ENCODE measurements around the gene SEMA5A. TPM values are rescaled to one million over a fixed set of nuclear protein-coding genes. Genes with fewer than 3 reads are reported as not detected.

Gene SEMA5A
- total and polyA plus RNA-seq, 2 of the 8 experiments (the other 6 are each of a cell fraction or from before 2014, with no cell fraction given), result 5.3 to 8.9 TPM

GRCh38 chr5:9140711-9141110 lies 405.2 kb downstream of the SEMA5A start:
- Histone ChIP-seq H3K4me2 (ENCODE audit: insufficient read depth in 1 of 2, low read depth in 2 of 2, low read length in 2 of 2) (no peak overlapping the region), H3K27me3 (replicated peaks in 1 of 4; ENCODE audit: control insufficient read depth in 3 of 4, extremely low read depth in 1 of 4, insufficient read depth in 3 of 4, low read length in 3 of 4) (no peaks in the 10 kb centered on the region), H2BK15ac (ENCODE audit: low read length) (no peak overlapping the region), H3K23ac (ENCODE audit: insufficient read length) (no peak overlapping the region), H2AK5ac (ENCODE audit: low read depth, low read length) (no peak overlapping the region), H2BK120ac (replicated peaks; ENCODE audit: low read depth, low read length) (no peak overlapping the region), H3K79me1 (ENCODE audit: low read depth, low read length) (no peaks in the 10 kb centered on the region), H2AFZ (ENCODE audit: low read length) (no peak overlapping the region), H4K5ac (ENCODE audit: insufficient read length, low read depth, low read length) (no peak overlapping the region), H3K9me3 (ENCODE audit: insufficient read depth in 2 of 2, low read depth in 1 of 2, low read length in 1 of 2) (no peaks in the 10 kb centered on the region; a peak in 1 of 4 replicates), H3K79me2 (ENCODE audit: control insufficient read depth in 1 of 2, insufficient read depth in 2 of 2, low read length in 2 of 2) (no peaks in the 10 kb centered on the region), H3K23me2 (ENCODE audit: low read depth, low read length) (no peaks in the 10 kb centered on the region), H4K91ac (replicated peaks; ENCODE audit: insufficient read length, low read length) (no peak overlapping the region), H3K9ac (replicated peaks in 1 of 4; ENCODE audit: extremely low read depth in 1 of 4, low read depth in 3 of 4, low read length in 3 of 4) (no peak overlapping the region), H4K8ac (ENCODE audit: extremely low read depth, insufficient read depth, low read length) (no peak overlapping the region), H3K56ac (replicated peaks; ENCODE audit: insufficient read length, low read depth, low read length) (no peak overlapping the region), H2BK20ac (ENCODE audit: low read length) (no peak overlapping the region), H3K18ac (ENCODE audit: extremely low read depth, low read length) (no peak overlapping the region), H3K4me3 (ENCODE audit: extremely low read depth in 1 of 4, insufficient read depth in 2 of 4, low read depth in 3 of 4, low read length in 4 of 4) (no peak overlapping the region), H2BK12ac (ENCODE audit: low read depth, low read length) (no peak overlapping the region), H3K4me1 (replicated peaks in 1 of 4; ENCODE audit: control insufficient read depth in 3 of 4, insufficient read depth in 4 of 4, low read length in 3 of 4) (no peaks in the 10 kb centered on the region), H3K14ac (ENCODE audit: insufficient read length) (no peak overlapping the region), H4K20me1 (replicated peaks in 1 of 2; ENCODE audit: control insufficient read depth in 1 of 2, insufficient read depth in 2 of 2, low read length in 2 of 2) (no peaks in the 10 kb centered on the region), H3K27ac (ENCODE audit: low read depth, low read length) (no peak overlapping the region), H3K36me3 (ENCODE audit: control insufficient read depth in 2 of 4, insufficient read depth in 4 of 4, low read length in 3 of 4) (no peaks in the 10 kb centered on the region), H3K4ac (replicated peaks; ENCODE audit: insufficient read length, low read depth, low read length) (no peak overlapping the region), H2BK5ac (ENCODE audit: low read depth, low read length) (no peak overlapping the region)
- FAIRE-seq (no peak), DNase-seq (ENCODE audit: low read depth in 1 of 2, low spot score in 2 of 2) (no peak)
- WGBS, 2 experiments (ENCODE audit: extremely low coverage in 1 of 2, insufficient coverage in 1 of 2, insufficient read length in 1 of 2, insufficient replicate concordance in 2 of 2, low coverage in 1 of 2, low lambda C conversion rate in 2 of 2, missing lambda C conversion rate in 1 of 2), result 80% methylated on average over 5 of the region's 5 CpGs; no CpG with 5 or more reads in 1 of the 2 experiments
- POLR2A ChIA-PET (ENCODE audit: partially characterized antibody), result no interaction called here
- CTCF ChIA-PET (ENCODE audit: partially characterized antibody), result no interaction called here
- no peak for TF ChIP-seq MAX (IDR thresholded peaks at IDR 0.05)
- no peak for TF ChIP-seq RXRA (IDR thresholded peaks at IDR 0.05; ENCODE audit: insufficient read depth, low read depth, low read length)
- no peak for TF ChIP-seq SIX5 (IDR thresholded peaks at IDR 0.05; ENCODE audit: low read depth, low read length)
- TF ChIP-seq KDM1A (IDR thresholded peaks at IDR 0.05; ENCODE audit: borderline replicate concordance, low read length), result no peak
- no peak for TF ChIP-seq KDM5A (IDR thresholded peaks at IDR 0.05; ENCODE audit: low read length)
- TF ChIP-seq MAFK (IDR thresholded peaks at IDR 0.05; ENCODE audit: low read depth, low read length), result no peak
- TF ChIP-seq HDAC2 (IDR thresholded peaks at IDR 0.05; ENCODE audit: borderline replicate concordance in 1 of 2, low read depth in 2 of 2, low read length in 2 of 2), result no peak
- TF ChIP-seq TEAD4 (IDR thresholded peaks at IDR 0.05; ENCODE audit: low read depth, low read length), result no peak
- TF ChIP-seq TCF12 (IDR thresholded peaks at IDR 0.05; ENCODE audit: low read depth, low read length), result no peak
- TF ChIP-seq POLR2A (IDR thresholded peaks at IDR 0.05; ENCODE audit: control extremely low read depth in 1 of 2, low read depth in 2 of 2, low read length in 2 of 2), result no peak
- TF ChIP-seq, protein P1, sequence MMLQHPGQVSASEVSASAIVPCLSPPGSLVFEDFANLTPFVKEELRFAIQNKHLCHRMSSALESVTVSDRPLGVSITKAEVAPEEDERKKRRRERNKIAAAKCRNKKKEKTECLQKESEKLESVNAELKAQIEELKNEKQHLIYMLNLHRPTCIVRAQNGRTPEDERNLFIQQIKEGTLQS (IDR thresholded peaks at IDR 0.05; ENCODE audit: insufficient read depth, low read depth, low read length), result no peak
- no peak for TF ChIP-seq CHD1 (IDR thresholded peaks at IDR 0.05; ENCODE audit: low read depth, low read length)
- TF ChIP-seq EP300 (IDR thresholded peaks at IDR 0.05; ENCODE audit: borderline replicate concordance in 1 of 2, low read depth in 2 of 2, low read length in 2 of 2), result no peak
- TF ChIP-seq HDAC6 (IDR thresholded peaks at IDR 0.05; ENCODE audit: low read depth, low read length), result no peak
- no peak for TF ChIP-seq YY1 (IDR thresholded peaks at IDR 0.05; ENCODE audit: low read depth, low read length)

Data from H1 (cell line).